H1 (cell line): ENCODE results near the gene RUFY2. TPM values are rescaled to one million over a fixed set of nuclear protein-coding genes. Genes with fewer than 3 reads are reported as not detected.

ENCODE experiments used
- CHD7 ChIP-seq: fragments of 300-600 bp; sonication (generic); IDR thresholded peaks from 2 replicates; pipeline ENCODE4 v1.7.1; 2012; ENCODE audit warnings: low read length, moderate library complexity, mild to moderate bottlenecking, inconsistent platforms; ENCODE audit not compliant: insufficient replicate concordance
- CTBP2 ChIP-seq: IDR thresholded peaks from 2 replicates; pipeline ENCODE4 v1.7.0; 2011; ENCODE audit warnings: borderline replicate concordance, mild to moderate bottlenecking, moderate library complexity, mixed read lengths, low read length; ENCODE audit not compliant: insufficient read depth, insufficient read length
- GTF2F1 ChIP-seq: IDR thresholded peaks from 2 replicates; pipeline ENCODE4 v1.6.1; 2012; ENCODE audit warnings: low read depth, low read length, improper control_type of control experiment, borderline replicate concordance
- HDAC2 ChIP-seq, 2 experiments: fragments of 300-600 bp in 1 of 2; sonication (generic) in 1 of 2; IDR thresholded peaks; 2 replicates each; pipeline ENCODE4 v1.6.1; 2011 to 2012; ENCODE audit warnings: low read depth in 2 of 2, low read length in 2 of 2, mild to moderate bottlenecking in 2 of 2, moderate library complexity in 2 of 2, borderline replicate concordance in 1 of 2, inconsistent platforms in 1 of 2
- JUN ChIP-seq: IDR thresholded peaks from 2 replicates; pipeline ENCODE4 v1.6.1; 2011; ENCODE audit warnings: low read depth, mild to moderate bottlenecking, improper control_type of control experiment, low read length
- JUND ChIP-seq: IDR thresholded peaks from 2 replicates; pipeline ENCODE4 v1.6.1; 2011; ENCODE audit warnings: mild to moderate bottlenecking, improper control_type of control experiment, low read length
- POLR2A ChIP-seq, 2 experiments: IDR thresholded peaks; 1 replicate in 1 of 2; 2 replicates in 1 of 2; pipeline ENCODE4 v1.6.1; 2011; ENCODE audit warnings: low read depth in 2 of 2, low read length in 2 of 2, mild to moderate bottlenecking in 2 of 2; ENCODE audit errors: control extremely low read depth in 1 of 2
- RAD21 ChIP-seq, 2 experiments: IDR thresholded peaks in 1 of 2; conservative IDR thresholded peaks in 1 of 2; 2 replicates each; pipeline ENCODE4 v1.6.1; 2011; ENCODE audit warnings: low read depth in 2 of 2, low read length in 2 of 2, improper control_type of control experiment in 1 of 2, inconsistent platforms in 1 of 2, mild to moderate bottlenecking in 1 of 2, moderate library complexity in 1 of 2
- SP1 ChIP-seq: IDR thresholded peaks from 2 replicates; pipeline ENCODE4 v1.6.1; 2011; ENCODE audit warnings: low read depth, low read length
- SP4 ChIP-seq: IDR thresholded peaks from 2 replicates; pipeline ENCODE4 v1.6.1; 2012; ENCODE audit warnings: low read length, inconsistent platforms
- TCF12 ChIP-seq: IDR thresholded peaks from 2 replicates; pipeline ENCODE4 v1.6.1; 2011; ENCODE audit warnings: low read depth, mild to moderate bottlenecking, low read length
- polyA plus RNA-seq, 7 experiments: library from polyadenylated mRNA; depleted of rRNA in 3 of 7; stranded (reverse) in 5 of 7; unstranded in 2 of 7; fragments of >200 nt in 5 of 7; fragments of 200-250 nt in 2 of 7; gene quantifications; 1 replicate in 5 of 7; 2 replicates in 1 of 7; 4 replicates in 1 of 7; pipeline versions ENCODE4 v1.2.1 to v1.2.3, GENCODE V29; 2011 to 2013; ENCODE audit warnings: missing spikeins in 2 of 7, mixed read lengths in 2 of 7
- total RNA-seq: library from RNA; stranded (reverse); fragmentation: NEBNext Ultra II Directional; extraction: Animal tissue kit (Norgen Biotek cat#: 25700); gene quantifications from 2 replicates; pipeline ENCODE4 v1.2.1, GENCODE V29; 2021
- TF ChIP-seq, protein P1 (sequence below): IDR thresholded peaks from 2 replicates; pipeline ENCODE4 v1.6.1; 2012; ENCODE audit warnings: inconsistent platforms

The RUFY2 gene
- total and polyA plus RNA-seq, 2 of the 8 experiments (the other 6 are each of a cell fraction or from before 2014, with no cell fraction given), result 3.4 to 12.0 TPM

- no peak for TF ChIP-seq CHD7
- no peak for TF ChIP-seq HDAC2 (IDR thresholded peaks at IDR 0.05; ENCODE audit: borderline replicate concordance in 1 of 2, low read depth in 2 of 2, low read length in 2 of 2)
- TF ChIP-seq SP1, result no peak
- TF ChIP-seq POLR2A (IDR thresholded peaks at IDR 0.05; ENCODE audit: control extremely low read depth in 1 of 2, low read depth in 2 of 2, low read length in 2 of 2), result no peak
- no peak for TF ChIP-seq CTBP2
- TF ChIP-seq JUND, result no peak
- TF ChIP-seq RAD21 (IDR thresholded peaks at IDR 0.05 in 1 of 2, conservative IDR thresholded peaks at IDR 0.05 in 1 of 2; ENCODE audit: low read depth in 2 of 2, low read length in 2 of 2), result no peak
- TF ChIP-seq JUN, result no peak
- TF ChIP-seq, protein P1, sequence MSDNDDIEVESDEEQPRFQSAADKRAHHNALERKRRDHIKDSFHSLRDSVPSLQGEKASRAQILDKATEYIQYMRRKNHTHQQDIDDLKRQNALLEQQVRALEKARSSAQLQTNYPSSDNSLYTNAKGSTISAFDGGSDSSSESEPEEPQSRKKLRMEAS, result no peak
- TF ChIP-seq SP4, result no peak
- no peak for TF ChIP-seq TCF12
- no peak for TF ChIP-seq GTF2F1
Measured at GRCh38 chr10:68446179-68446578, 39.1 kb upstream of the RUFY2 start (continued).
